Umbilical cord (tissue), 2 donors: ENCODE results near the gene HOXD8. TPM values are rescaled to one million over a fixed set of nuclear protein-coding genes. Genes with fewer than 3 reads are reported as not detected.

Experiments used
- DNase-seq: peaks from one replicate; pipeline ENCODE4 v3.0.0-alpha.2; 2015; ENCODE audit warnings: low spot score
- total RNA-seq: library from RNA; depleted of rRNA; stranded (reverse); fragments of >200 nt; gene quantifications from one replicate; pipeline ENCODE4 v1.2.3, GENCODE V29; 2014; ENCODE audit warnings: low replicate concordance; ENCODE audit not compliant: insufficient read depth

The HOXD8 gene
- total RNA-seq, 1 donor from 2014 or later, result 8.7 TPM

GRCh38 chr2:176172895-176173566, 43.5 kb downstream of the HOXD8 start:
- DNase-seq, result no peak

GRCh38 chr2:176173567-176174381, 44.3 kb downstream of the HOXD8 start:
- no peak for DNase-seq

GRCh38 chr2:176174382-176174823, 44.9 kb downstream of the HOXD8 start:
- DNase-seq, result no peak

- DNase-seq, result no peak
Measured at GRCh38 chr2:176174824-176175708, 45.6 kb downstream of the HOXD8 start.

GRCh38 chr2:176175709-176176607, 46.5 kb downstream of the HOXD8 start:
- DNase-seq, result no peak

- no peak for DNase-seq
Measured at GRCh38 chr2:176177580-176178037, 48.1 kb downstream of the HOXD8 start.

GRCh38 chr2:176178038-176178756, 48.7 kb downstream of the HOXD8 start:
- DNase-seq, result peak; percentile 25

- no peak for DNase-seq
Measured at GRCh38 chr2:176178757-176179295, 49.3 kb downstream of the HOXD8 start.

- no peak for DNase-seq
Measured at GRCh38 chr2:176181551-176181950, 52.0 kb downstream of the HOXD8 start.

Other genes starting within 250 kb of the HOXD8 start
- gene LNPK, start 127.4 kb upstream of the HOXD8 start, total RNA-seq, result 28.9 TPM
- gene EVX2, start 45.7 kb upstream of the HOXD8 start, total RNA-seq, result 1.2 TPM
- 4.8 TPM for gene HOXD13, start 37.0 kb upstream of the HOXD8 start, total RNA-seq
- gene HOXD12, start 29.9 kb upstream of the HOXD8 start, total RNA-seq, result 1.9 TPM
- gene HOXD11, start 22.4 kb upstream of the HOXD8 start, total RNA-seq, result 18.1 TPM
- 14.4 TPM for gene HOXD10, start 12.9 kb upstream of the HOXD8 start, total RNA-seq
- gene HOXD9, start 7.0 kb upstream of the HOXD8 start, total RNA-seq, result 1.9 TPM
- gene HOXD4, start 21.8 kb downstream of the HOXD8 start, total RNA-seq, result 2.4 TPM
- gene HOXD3, start 27.6 kb downstream of the HOXD8 start, total RNA-seq, result not detected
- gene HOXD1, start 59.0 kb downstream of the HOXD8 start, total RNA-seq, result 0.48 TPM
- gene MTX2, start 139.7 kb downstream of the HOXD8 start, total RNA-seq, result 24.8 TPM